GM19351 (cell line): ENCODE measurements around the gene EDA2R.

Experiments
- ATAC-seq: cut with Tn5 transposase; IDR thresholded peaks from one replicate; pipeline ENCODE4 v1.9.1; 2021; ENCODE audit warnings: mild to moderate bottlenecking, moderate library complexity; ENCODE audit not compliant: unreplicated experiment

Gene EDA2R, protein sequence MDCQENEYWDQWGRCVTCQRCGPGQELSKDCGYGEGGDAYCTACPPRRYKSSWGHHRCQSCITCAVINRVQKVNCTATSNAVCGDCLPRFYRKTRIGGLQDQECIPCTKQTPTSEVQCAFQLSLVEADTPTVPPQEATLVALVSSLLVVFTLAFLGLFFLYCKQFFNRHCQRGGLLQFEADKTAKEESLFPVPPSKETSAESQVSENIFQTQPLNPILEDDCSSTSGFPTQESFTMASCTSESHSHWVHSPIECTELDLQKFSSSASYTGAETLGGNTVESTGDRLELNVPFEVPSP

GRCh38 chrX:66638591-66639500 is at the start of gene EDA2R:
Gene EDA2R, minus strand, starts transcription at chrX:66639078. Its CDS starts 23,058 bp downstream, at chrX:66616020.
- peak; percentile 87 for ATAC-seq

DNA sequence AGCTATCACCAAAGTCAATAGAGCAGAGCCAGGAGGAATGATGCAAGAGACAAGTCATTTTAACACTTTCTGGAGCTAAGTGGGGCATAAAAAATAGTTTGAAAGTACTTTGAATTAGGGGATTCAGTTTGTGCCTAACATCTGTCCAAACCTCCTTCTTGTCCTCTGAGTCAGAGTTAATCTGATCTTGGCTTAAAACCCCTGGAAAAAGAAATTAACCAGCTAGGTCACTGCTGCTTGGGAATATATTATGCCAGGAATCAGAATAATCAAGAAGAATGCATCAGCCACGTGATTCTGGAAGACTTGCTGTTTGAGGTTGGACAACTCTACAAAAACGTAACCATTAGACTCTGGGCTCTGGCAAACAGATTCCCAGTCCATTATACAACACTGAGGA is 45.3 kb upstream of the EDA2R start:
- ATAC-seq: no peak

DNA sequence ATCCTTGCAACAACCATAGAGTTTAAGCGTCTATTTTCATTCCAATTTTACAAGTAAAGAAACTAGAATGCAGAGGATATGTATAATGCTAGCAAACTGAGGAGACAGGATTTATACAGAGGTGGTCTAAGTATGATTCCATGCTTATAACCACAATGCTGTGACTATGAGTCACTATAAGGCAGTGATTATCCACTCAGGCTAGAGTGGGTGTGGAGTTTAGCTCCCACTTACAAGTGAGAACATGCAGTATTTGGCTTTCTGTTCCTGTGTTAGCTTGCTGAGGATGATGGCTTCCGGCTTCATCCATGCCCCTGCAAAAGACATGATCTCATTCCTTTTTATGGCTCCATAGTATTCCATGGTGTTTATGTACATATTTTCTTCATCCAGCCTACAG is 41.6 kb upstream of the EDA2R start:
- ATAC-seq: no peak

- no peak for ATAC-seq
Observed at GRCh38 chrX:66677430-66677829, 38.6 kb upstream of the EDA2R start.

GRCh38 chrX:66676990-66677389 is 38.1 kb upstream of the EDA2R start:
- ATAC-seq: no peak

DNA sequence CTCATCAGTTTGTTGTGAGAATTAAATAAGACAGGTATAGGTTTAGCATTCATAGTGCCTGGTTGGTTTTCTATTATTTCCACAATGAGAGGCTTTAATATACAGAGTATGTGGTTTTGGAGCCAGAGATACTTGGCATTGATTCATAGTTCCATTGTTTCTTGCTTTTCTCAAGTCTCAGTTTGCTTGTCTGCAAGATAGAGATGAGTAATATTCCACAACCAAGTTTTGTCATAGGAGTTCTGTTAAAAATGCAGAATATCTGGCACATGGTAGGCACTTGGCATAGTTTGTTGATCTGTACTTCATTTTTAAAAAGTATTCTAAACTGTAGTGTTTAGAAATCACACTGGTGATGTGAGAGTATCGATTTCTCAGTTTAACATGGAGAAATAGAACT is 37.5 kb upstream of the EDA2R start:
- no peak for ATAC-seq

- no peak for ATAC-seq
Observed at GRCh38 chrX:66675541-66675940, 36.7 kb upstream of the EDA2R start.

GRCh38 chrX:66674506-66674905 is 35.6 kb upstream of the EDA2R start:
- ATAC-seq: no peak

DNA sequence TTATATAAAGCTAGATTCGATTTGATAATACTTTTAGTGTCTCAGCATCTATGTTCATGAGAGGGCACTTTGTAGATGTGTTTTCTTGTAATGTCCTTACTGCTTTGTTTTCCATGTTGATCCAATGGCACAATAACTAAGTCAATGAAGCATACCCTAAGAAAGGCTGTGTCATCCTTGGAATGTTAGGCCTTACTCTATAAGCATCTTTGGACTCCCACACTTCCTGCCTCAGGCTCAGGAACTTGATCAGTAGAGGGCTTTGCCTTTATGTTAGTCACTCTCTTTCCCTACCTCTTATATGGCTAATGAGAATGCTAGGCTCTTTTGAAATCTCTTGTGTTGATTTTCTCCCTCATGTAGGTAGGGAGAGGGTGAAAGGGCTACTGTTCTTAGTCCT is 33.2 kb upstream of the EDA2R start:
- no peak for ATAC-seq

DNA sequence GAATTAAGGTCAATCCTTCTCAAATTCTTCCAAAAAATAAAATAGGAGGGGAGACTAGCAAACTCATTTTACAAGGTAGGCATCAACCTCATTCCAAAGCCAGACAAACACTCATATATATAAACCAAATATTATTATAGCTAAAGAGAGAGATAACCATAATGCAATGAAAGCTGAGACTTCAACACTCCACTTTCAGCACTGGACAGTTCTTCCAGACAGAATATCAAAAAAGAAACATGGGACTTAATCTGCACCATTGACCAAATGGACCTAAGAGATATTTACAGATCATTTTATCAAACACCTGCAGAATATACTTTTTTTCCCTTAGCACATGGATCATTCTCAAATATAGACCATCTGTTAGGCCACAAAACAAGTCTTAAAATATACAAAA is 15.5 kb upstream of the EDA2R start:
- ATAC-seq: no peak

DNA sequence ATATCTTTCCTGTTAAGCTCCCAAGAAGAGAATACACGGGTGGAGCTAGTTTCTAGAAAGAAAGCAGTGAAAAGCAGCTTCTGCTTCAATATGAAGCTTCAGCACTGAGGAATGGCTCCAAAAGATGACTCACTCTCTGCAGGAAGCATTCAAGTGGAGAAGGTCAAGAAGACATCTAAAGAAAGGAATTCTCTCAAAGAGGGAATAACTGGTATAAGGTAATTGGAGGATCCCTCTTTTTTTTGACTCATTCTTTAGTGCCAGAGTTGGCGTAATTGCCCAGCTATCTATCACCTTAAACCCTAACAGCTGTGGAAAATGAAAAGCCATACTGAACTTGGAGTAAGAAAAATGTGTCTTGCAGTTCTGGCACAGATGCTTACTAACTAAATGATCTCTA is 3.5 kb downstream of the EDA2R start:
- no peak for ATAC-seq

DNA sequence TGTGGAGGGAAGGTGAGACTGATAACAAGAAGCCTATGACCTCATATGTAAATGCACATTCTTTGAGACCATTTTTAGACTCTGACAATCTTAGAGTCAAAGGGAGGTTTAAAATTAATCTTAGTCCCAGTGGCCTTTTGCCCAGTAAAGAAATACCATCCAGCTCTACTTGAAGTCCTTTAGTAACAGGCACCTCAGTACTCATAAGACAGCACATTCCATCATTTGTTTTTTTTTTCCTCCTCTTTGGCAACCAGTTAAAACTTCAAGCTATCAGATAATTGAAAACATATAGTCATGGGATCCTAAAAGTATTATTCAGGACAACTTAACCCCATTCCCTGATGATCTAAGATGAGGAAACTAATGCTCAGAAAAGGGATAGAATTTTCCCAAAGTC is 4.6 kb downstream of the EDA2R start:
- ATAC-seq: no peak

DNA sequence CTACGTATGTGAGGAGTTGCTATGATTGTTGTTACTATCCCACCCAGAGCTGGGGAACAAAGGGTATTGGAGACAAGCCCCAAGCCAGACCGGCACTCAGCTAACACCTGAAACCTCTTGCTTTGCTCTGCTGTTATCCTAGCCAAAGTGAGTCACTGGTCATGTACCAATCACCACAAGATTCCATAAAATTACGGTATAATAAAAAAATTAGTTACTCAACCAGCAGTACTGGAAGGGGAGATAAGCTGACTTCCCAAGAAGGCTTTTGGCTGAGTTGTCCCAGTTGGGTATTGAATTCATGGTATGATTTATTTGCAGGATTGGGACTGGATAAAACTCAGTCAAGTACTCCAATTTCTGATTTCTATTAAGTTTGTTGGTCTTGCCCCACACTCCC is 5.3 kb downstream of the EDA2R start:
- no peak for ATAC-seq

DNA sequence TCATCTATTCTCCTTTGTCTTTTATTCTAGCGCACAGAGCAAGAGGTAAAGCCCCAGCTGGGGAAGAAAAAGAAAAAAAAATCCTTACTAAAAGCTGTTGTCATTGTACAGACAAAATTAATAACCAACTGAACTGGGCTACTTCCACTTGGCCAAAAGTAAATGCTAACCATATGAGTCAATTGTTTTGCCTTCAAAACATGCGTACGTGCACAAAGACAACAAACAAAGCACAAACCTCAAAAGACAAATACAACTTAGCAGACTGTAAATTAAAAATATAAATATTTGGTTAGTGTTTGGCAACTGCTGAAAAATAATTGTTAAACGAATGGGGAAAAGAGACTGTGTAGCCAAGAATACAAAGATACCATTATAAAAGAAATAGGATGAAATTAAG is 5.9 kb downstream of the EDA2R start:
- ATAC-seq: no peak

- ATAC-seq: no peak
Observed at GRCh38 chrX:66632473-66632872, 6.4 kb downstream of the EDA2R start.

DNA sequence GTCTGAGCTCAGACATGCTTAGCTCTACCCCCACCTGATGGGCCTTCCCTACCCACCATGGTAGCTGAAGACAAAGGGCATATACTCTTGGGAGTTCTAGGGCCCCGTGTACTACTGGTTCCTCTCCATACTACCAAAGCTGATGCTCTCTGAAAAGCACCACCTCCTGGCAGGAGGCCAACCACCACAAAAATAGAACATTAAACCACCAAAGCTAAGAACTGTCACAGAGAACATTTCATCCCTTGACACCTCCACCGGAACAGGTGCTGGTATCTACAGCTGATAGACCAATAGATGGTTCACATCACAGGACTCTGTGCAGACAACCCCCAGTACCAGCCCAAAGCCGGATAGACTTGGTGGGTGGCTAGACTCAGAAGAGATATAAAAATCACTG is 13.4 kb downstream of the EDA2R start:
- ATAC-seq: peak; percentile 69

DNA sequence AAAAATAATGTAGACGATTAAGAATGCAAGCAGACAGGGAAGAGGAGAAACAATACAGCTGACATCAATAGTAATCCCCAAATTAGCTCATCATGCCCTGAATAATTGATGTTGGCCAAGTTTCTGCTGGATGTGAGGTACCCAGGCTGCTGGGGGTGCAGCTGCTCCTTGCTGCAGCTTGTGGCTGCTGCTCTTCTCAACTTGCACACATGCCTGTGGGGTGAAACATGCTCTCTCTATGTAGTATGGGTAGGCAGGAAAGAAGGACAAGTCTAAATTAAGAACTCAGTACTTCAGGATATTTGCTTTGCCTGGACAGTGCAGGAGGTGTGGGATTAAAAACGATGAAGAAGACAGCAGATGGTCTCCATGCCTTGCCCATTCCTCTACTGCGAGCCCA is 16.7 kb downstream of the EDA2R start:
- ATAC-seq: no peak

- no peak for ATAC-seq
Observed at GRCh38 chrX:66616944-66617343, 21.9 kb downstream of the EDA2R start.

DNA sequence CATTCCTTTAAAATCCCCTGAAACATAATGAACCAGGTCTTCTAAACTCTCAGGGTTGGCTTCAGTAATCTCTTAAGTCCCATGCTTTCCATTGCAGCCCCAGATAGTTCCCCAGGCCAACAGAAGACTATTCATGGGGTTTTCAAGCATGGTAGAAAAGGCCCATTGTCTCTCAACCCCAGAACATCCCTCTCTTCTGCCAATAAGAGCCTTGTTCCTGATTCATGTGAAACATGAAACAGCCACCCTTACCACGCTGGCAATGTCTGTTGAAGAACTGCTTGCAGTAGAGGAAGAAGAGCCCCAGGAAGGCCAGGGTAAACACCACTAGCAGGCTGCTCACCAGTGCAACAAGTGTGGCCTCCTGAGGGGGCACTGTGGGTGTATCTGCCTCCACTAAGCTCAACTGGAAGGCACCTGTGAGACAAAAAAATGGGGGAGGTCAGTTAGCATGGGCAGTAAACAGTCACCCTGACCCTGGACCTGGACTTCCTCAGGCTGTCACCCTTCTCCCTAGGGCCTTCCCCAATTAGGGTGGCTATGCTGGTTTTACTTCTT is 36.4 kb downstream of the EDA2R start:
- no peak for ATAC-seq

- ATAC-seq: no peak
Observed at GRCh38 chrX:66601522-66601921, 37.4 kb downstream of the EDA2R start.

GRCh38 chrX:66579219-66579618 is 59.7 kb downstream of the EDA2R start:
- no peak for ATAC-seq

DNA sequence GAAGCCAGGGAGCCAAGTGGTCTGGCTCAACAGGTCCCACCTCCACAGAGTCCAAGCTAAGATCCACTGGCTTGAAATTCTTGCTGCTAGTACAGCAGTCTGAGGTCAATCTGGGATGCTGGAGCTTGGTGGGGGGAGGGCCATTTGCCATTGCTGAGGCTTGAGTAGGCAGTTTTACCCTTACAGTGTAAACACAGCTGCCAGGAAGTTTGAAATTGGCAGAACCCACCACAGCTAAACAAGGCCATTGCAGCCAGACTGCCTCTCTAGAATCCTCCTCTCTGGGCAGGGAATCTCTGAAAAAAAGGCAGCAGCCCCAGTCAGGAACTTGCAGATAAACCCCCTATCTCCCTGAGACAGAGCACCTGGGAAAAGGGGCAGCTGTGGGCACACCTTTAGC is 84.9 kb downstream of the EDA2R start:
- ATAC-seq: no peak
